SK-N-SH (cell line): ENCODE measurements around the gene SLC9C1. TPM values are rescaled to one million over a fixed set of nuclear protein-coding genes. Genes with fewer than 3 reads are reported as not detected.

Source experiments
- CTCF ChIA-PET: fragments of 300-600, 350-600 bp; formaldehyde crosslinking; extraction: SDS; loops from one replicate; lab custom pipeline; 2021; lab: Yijun Ruan, JAX
- POLR2A ChIA-PET: fragments of 350-600 bp; sonication (Branson Sonifier 250); formaldehyde crosslinking; extraction: SDS; loops from one replicate; lab custom pipeline; 2020; ENCODE audit warnings: antibody characterized with exemption, inconsistent platforms; lab: Yijun Ruan, JAX
- DNase-seq: peaks from one replicate; pipeline ENCODE4 v3.0.0; 2012
- H2AFZ ChIP-seq: fragments of 200-600 bp; sonication (generic); 2 replicates; pipeline ENCODE4 v1.8.1; 2016; ENCODE audit warnings: antibody characterized with exemption, mild to moderate bottlenecking, low read depth
- H3F3A ChIP-seq: fragments of 200-600 bp; sonication (generic); replicated peaks from 2 replicates; pipeline ENCODE3; 2016; ENCODE audit warnings: antibody characterized with exemption, mild to moderate bottlenecking; ENCODE audit not compliant: insufficient read depth
- H3K27ac ChIP-seq, 2 experiments: fragments of 200-500 bp in 1 of 2; fragments of 200-600 bp in 1 of 2; sonication (Bioruptor generic) in 1 of 2; sonication (generic), shearing (Covaris generic) in 1 of 2; 2 replicates each; pipeline versions ENCODE4 v1.5.1 to v1.6.1; 2014 to 2016; ENCODE audit warnings: low read depth in 2 of 2, inconsistent platforms in 1 of 2, low read length in 1 of 2, mild to moderate bottlenecking in 1 of 2, mixed read lengths in 1 of 2
- H3K27me3 ChIP-seq: fragments of 200-600 bp; sonication (generic), shearing (Covaris generic); 2 replicates; pipeline ENCODE4 v1.6.1; 2016; ENCODE audit warnings: mixed run types; ENCODE audit not compliant: insufficient read depth
- H3K36me3 ChIP-seq, 2 experiments: fragments of 200-500 bp in 1 of 2; fragments of 200-600 bp in 1 of 2; sonication (Bioruptor generic) in 1 of 2; sonication (generic) in 1 of 2; replicated peaks in 1 of 2; 2 replicates each; pipeline versions ENCODE3 to v1.5.1; 2014 to 2016; ENCODE audit warnings: low read length in 1 of 2, mild to moderate bottlenecking in 1 of 2; ENCODE audit not compliant: insufficient read depth in 2 of 2, control insufficient read depth in 1 of 2
- H3K4me1 ChIP-seq, 2 experiments: fragments of 200-500 bp in 1 of 2; fragments of 200-600 bp in 1 of 2; sonication (Bioruptor generic) in 1 of 2; sonication (generic), shearing (Covaris generic) in 1 of 2; 2 replicates each; pipeline versions ENCODE4 v1.5.1 to v1.6.1; 2014 to 2016; ENCODE audit warnings: low read depth in 1 of 2, low read length in 1 of 2, mixed run types in 1 of 2; ENCODE audit not compliant: insufficient read depth in 2 of 2, control insufficient read depth in 1 of 2
- H3K4me2 ChIP-seq: fragments of 200-600 bp; sonication (generic), shearing (Covaris generic); 2 replicates; pipeline ENCODE4 v1.6.1; 2017; ENCODE audit warnings: mixed run types
- H3K4me3 ChIP-seq, 2 experiments: fragments of 200-500 bp in 1 of 2; fragments of 200-600 bp in 1 of 2; sonication (Bioruptor generic) in 1 of 2; sonication (generic), shearing (Covaris generic) in 1 of 2; 2 replicates each; pipeline versions ENCODE4 v1.5.1 to v1.8.1; 2014 to 2016; ENCODE audit warnings: low read depth in 2 of 2, inconsistent platforms in 1 of 2, low read length in 1 of 2, mild to moderate bottlenecking in 1 of 2, mixed read lengths in 1 of 2, moderate library complexity in 1 of 2
- H3K79me2 ChIP-seq: fragments of 200-600 bp; sonication (generic); 2 replicates; pipeline ENCODE4 v1.8.1; 2017; ENCODE audit warnings: mild to moderate bottlenecking; ENCODE audit not compliant: insufficient read depth
- H3K9ac ChIP-seq: fragments of 200-600 bp; sonication (generic); 2 replicates; pipeline ENCODE4 v1.6.1; 2017; ENCODE audit warnings: mixed run types
- H3K9me2 ChIP-seq: fragments of 200-600 bp; sonication (generic); 2 replicates; pipeline ENCODE4 v1.6.1; 2017; ENCODE audit warnings: mixed run types
- H3K9me3 ChIP-seq: fragments of 200-600 bp; sonication (generic); 2 replicates; pipeline ENCODE4 v1.6.1; 2017; ENCODE audit warnings: mixed run types, mild to moderate bottlenecking, moderate library complexity
- H4K20me1 ChIP-seq: fragments of 200-600 bp; sonication (generic); 2 replicates; pipeline ENCODE4 v1.6.1; 2017; ENCODE audit warnings: mild to moderate bottlenecking, mixed run types; ENCODE audit not compliant: insufficient read depth
- EP300 ChIP-seq, 2 experiments: IDR thresholded peaks; 2 replicates each; pipeline versions ENCODE4 v1.4.0 to v1.6.1; 2012; ENCODE audit warnings: borderline replicate concordance in 1 of 2, low read depth in 1 of 2, low read length in 1 of 2
- EZH2phosphoT487 ChIP-seq: fragments of 200-600 bp; sonication (generic); IDR thresholded peaks from 2 replicates; pipeline ENCODE4 v1.6.1; 2017; ENCODE audit warnings: low read depth, mixed run types, mild to moderate bottlenecking, antibody characterized with exemption, moderate library complexity, borderline replicate concordance
- FOXJ3 ChIP-seq: sonication (generic); formaldehyde crosslinking; IDR thresholded peaks from 2 replicates; pipeline ENCODE4 v1.5.1; 2020; ENCODE audit warnings: mild to moderate bottlenecking, missing genetic modification reagents
- FOXM1 ChIP-seq: IDR thresholded peaks from 2 replicates; pipeline ENCODE4 v1.4.0; 2012; ENCODE audit warnings: low read depth, mild to moderate bottlenecking
- NFIC ChIP-seq: IDR thresholded peaks from 2 replicates; pipeline ENCODE4 v1.4.0; 2012; ENCODE audit warnings: borderline replicate concordance
- RCOR1 ChIP-seq: fragments of 150-350 bp; IDR thresholded peaks from 2 replicates; pipeline ENCODE4 v1.6.1; 2017; ENCODE audit warnings: antibody characterized with exemption, low read length
- RXRA ChIP-seq: IDR thresholded peaks from 2 replicates; pipeline ENCODE4 v1.4.0; 2012; ENCODE audit warnings: low read depth, mild to moderate bottlenecking, borderline replicate concordance
- TAF1 ChIP-seq: IDR thresholded peaks from 2 replicates; pipeline ENCODE4 v1.6.1; 2012; ENCODE audit warnings: low read depth, mild to moderate bottlenecking, low read length, moderate library complexity, borderline replicate concordance
- TCF12 ChIP-seq: IDR thresholded peaks from 2 replicates; pipeline ENCODE4 v1.4.0; 2012
- TEAD4 ChIP-seq: IDR thresholded peaks from 2 replicates; pipeline ENCODE4 v1.4.0; 2012; ENCODE audit warnings: mild to moderate bottlenecking, borderline replicate concordance; ENCODE audit not compliant: insufficient read depth
- WGBS: methylation state at CpG from one replicate; pipeline ENCODE4 v1.1.6; 2017; ENCODE audit warnings: low lambda C conversion rate; 5-methylcytosine and 5-hydroxymethylcytosine counted together
- polyA plus RNA-seq, 3 experiments: library from polyadenylated mRNA; depleted of rRNA; stranded (reverse); fragments of >200 nt; gene quantifications; 2 replicates each; pipeline ENCODE4 v1.2.3, GENCODE V29; 2012
- TF ChIP-seq, protein P1 (sequence below): IDR thresholded peaks from 2 replicates; pipeline ENCODE4 v1.4.0; 2012; ENCODE audit warnings: low read depth
- TF ChIP-seq, protein P2 (sequence below): fragments of 150-350 bp; IDR thresholded peaks from 2 replicates; pipeline ENCODE4 v1.6.1; 2017; ENCODE audit warnings: antibody characterized with exemption, low read length, low read depth, borderline replicate concordance
- TF ChIP-seq, protein P3 (sequence below): IDR thresholded peaks from 2 replicates; pipeline ENCODE4; 2012
- TF ChIP-seq, protein P4 (sequence below): IDR thresholded peaks from 2 replicates; pipeline ENCODE4 v1.4.0; 2012; ENCODE audit warnings: low read depth, borderline replicate concordance

Gene SLC9C1
- polyA plus RNA-seq, 1 of the 3 experiments (the other 2 are of a cell fraction): not detected

DNA sequence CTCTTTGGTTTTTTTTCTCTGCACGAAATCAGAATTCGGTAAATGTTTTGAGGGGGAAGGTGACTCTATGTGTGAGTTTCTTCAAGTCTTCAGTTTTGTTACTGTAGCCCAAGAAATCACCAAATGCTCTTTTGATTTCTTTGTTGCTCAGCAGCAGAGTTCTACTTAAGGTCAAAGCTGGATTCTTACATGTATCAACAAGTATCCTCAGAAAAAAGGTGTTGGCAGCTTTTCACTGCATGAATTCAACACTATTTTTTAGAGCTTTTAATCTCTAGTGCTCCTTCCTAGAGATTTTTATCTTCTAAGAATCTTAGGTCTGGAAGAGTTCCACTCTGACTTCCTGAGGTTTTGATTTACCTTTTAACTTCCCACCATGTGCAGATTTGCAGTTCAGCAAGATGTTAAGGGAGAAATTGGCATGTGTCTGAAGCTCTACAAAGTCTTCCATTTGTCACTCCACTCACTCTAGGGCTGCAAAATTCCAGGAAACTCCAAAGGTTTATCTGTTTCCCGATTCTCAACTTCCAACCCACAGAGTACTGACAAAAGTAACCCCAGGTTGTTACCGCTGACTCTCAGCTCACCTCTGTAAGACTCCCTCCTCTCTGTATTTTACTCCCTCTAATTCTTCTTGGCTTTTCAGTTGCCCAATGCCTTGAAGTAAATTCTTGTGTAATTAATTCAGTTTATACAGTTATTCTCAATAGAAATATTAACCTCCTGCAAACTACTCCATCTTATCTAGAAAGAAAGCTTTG is 25.7 kb upstream of the SLC9C1 start:
- 0 out of 2 replicates have a peak, but pooled peaks cover 3% of the 10 kb centered on the region for H3K9me3 ChIP-seq
- TF ChIP-seq TAF1: no peak
- TF ChIP-seq, protein P1, sequence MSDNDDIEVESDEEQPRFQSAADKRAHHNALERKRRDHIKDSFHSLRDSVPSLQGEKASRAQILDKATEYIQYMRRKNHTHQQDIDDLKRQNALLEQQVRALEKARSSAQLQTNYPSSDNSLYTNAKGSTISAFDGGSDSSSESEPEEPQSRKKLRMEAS: no peak
- TF ChIP-seq RCOR1: no peak
- TF ChIP-seq, protein P2, sequence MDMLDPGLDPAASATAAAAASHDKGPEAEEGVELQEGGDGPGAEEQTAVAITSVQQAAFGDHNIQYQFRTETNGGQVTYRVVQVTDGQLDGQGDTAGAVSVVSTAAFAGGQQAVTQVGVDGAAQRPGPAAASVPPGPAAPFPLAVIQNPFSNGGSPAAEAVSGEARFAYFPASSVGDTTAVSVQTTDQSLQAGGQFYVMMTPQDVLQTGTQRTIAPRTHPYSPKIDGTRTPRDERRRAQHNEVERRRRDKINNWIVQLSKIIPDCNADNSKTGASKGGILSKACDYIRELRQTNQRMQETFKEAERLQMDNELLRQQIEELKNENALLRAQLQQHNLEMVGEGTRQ: no peak
- TF ChIP-seq NFIC: no peak
- TF ChIP-seq EP300 (IDR thresholded peaks at IDR 0.05; ENCODE audit: borderline replicate concordance in 1 of 2, low read depth in 1 of 2, low read length in 1 of 2): no peak
- TF ChIP-seq, protein P3, sequence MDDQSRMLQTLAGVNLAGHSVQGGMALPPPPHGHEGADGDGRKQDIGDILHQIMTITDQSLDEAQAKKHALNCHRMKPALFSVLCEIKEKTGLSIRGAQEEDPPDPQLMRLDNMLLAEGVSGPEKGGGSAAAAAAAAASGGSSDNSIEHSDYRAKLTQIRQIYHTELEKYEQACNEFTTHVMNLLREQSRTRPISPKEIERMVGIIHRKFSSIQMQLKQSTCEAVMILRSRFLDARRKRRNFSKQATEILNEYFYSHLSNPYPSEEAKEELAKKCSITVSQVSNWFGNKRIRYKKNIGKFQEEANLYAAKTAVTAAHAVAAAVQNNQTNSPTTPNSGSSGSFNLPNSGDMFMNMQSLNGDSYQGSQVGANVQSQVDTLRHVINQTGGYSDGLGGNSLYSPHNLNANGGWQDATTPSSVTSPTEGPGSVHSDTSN: no peak
- TF ChIP-seq FOXJ3 (CRISPR knock-in tag): no peak
- no peak for TF ChIP-seq TEAD4
- no peak for TF ChIP-seq FOXM1
- no peak for TF ChIP-seq EZH2phosphoT487
- TF ChIP-seq TCF12: no peak
- TF ChIP-seq RXRA: no peak
- TF ChIP-seq, protein P4, sequence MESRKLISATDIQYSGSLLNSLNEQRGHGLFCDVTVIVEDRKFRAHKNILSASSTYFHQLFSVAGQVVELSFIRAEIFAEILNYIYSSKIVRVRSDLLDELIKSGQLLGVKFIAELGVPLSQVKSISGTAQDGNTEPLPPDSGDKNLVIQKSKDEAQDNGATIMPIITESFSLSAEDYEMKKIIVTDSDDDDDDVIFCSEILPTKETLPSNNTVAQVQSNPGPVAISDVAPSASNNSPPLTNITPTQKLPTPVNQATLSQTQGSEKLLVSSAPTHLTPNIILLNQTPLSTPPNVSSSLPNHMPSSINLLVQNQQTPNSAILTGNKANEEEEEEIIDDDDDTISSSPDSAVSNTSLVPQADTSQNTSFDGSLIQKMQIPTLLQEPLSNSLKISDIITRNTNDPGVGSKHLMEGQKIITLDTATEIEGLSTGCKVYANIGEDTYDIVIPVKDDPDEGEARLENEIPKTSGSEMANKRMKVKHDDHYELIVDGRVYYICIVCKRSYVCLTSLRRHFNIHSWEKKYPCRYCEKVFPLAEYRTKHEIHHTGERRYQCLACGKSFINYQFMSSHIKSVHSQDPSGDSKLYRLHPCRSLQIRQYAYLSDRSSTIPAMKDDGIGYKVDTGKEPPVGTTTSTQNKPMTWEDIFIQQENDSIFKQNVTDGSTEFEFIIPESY: no peak
- TF ChIP-seq, all 33 proteins: peak for 0
- POLR2A ChIA-PET: interaction anchor here (0.6 to 1.2 kb wide), 2 partner anchors 13 to 205 kb away, joined by 3 to 5 read pairs; partner anchors contain the start of gene CD200
- no peak for DNase-seq
- Histone ChIP-seq H3K4me3 (no peak overlapping the region), H3K4me2 (no peak overlapping the region), H3K9ac (no peak overlapping the region), H3K27ac (no peak overlapping the region), H3K79me2 (no peaks in the 10 kb centered on the region), H3K9me2 (no peaks in the 10 kb centered on the region), H4K20me1 (no peaks in the 10 kb centered on the region), H3K27me3 (no peaks in the 10 kb centered on the region; the same call in 1 of the 2 replicates), H3K36me3 (peaks cover 0 to 4% of the 10 kb centered on the region in 2 experiments), H3F3A (no peaks in the 10 kb centered on the region), H2AFZ (no peak overlapping the region), H3K4me1 (peaks cover 0 to 4% of the 10 kb centered on the region in 2 experiments; a peak in 2 of 4 replicates)
- WGBS: 71% methylated on average over 4 of the region's 4 CpGs
- CTCF ChIA-PET: interaction anchor here (0.9 to 1.4 kb wide), 6 partner anchors 10 to 660 kb away, joined by 3 to 6 read pairs (median 4); partner anchors contain the start of genes CD200 and SLC9C1
